GM12801 (cell line): ENCODE results near the gene MYLK2.

ENCODE experiments used
- CTCF ChIP-seq: IDR thresholded peaks from one replicate; pipeline ENCODE4 v1.5.1; 2011; ENCODE audit warnings: control low read depth; ENCODE audit not compliant: insufficient read length; ENCODE audit errors: extremely low read depth

MYLK2 gene

DNA sequence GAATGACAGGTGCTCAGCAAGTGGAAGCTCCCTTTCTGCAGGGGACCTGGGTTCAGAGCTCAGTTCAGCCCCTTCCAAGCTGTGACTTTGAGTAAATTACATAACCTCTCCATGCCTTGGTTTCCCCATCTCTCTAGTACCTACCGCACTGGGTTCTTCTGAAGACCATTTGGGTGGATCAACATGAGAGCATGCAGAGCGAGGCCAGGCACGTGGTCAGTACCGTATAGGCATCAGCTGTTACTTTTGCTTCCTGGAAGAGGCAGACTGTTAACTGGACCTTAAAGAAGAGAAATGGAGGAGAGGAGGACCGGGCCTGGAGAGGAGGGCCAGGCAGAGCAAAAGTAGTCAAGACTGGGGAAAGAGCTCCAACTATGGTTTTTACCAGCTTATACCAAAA lies 1.7 kb upstream of the MYLK2 start:
- no peak for TF ChIP-seq CTCF

DNA sequence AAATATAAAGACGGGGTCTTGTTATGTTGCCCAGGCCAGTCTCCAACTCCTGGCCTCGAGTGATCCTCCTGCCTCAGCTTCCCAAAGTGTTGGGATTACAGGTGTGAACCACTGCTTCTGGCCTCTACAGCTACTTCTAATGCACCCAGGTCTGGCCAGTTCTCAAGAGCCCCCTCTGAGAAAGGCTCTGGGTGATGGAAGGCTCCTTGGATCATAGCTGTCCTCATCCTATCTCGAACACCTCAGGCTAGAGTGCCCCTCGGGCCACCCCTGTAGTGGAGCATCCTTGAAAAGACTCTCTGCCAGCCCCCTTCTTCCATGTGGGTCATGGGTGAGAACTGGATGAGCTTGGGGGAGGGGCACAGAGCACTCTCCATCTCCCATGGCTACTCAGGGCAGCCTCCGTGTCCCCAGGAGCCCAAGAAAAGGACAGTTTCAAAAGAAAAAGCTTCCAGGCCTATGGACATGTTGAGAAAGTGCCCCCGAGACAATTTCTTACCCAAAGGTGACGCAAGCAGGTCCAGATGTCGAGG lies 714 bp upstream of the MYLK2 start:
- no peak for TF ChIP-seq CTCF

- TF ChIP-seq CTCF = no peak
Observed at GRCh38 chr20:31820228-31820627, 1.1 kb downstream of the MYLK2 start.

DNA sequence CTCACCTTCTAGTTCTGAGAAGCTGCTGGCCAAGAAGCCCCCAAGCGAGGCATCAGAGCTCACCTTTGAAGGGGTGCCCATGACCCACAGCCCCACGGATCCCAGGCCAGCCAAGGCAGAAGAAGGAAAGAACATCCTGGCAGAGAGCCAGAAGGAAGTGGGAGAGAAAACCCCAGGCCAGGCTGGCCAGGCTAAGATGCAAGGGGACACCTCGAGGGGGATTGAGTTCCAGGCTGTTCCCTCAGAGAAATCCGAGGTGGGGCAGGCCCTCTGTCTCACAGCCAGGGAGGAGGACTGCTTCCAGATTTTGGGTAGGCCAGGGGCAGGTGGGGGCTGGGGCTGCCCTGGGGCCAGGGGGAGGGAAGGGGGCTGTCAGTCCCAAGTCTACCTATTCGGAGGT lies 2.3 kb downstream of the MYLK2 start:
- no peak for TF ChIP-seq CTCF

GRCh38 chr20:31822421-31823330 lies 3.5 kb downstream of the MYLK2 start:
- TF ChIP-seq CTCF = no peak

GRCh38 chr20:31823360-31824124 lies 4.4 kb downstream of the MYLK2 start:
- TF ChIP-seq CTCF = no peak

DNA sequence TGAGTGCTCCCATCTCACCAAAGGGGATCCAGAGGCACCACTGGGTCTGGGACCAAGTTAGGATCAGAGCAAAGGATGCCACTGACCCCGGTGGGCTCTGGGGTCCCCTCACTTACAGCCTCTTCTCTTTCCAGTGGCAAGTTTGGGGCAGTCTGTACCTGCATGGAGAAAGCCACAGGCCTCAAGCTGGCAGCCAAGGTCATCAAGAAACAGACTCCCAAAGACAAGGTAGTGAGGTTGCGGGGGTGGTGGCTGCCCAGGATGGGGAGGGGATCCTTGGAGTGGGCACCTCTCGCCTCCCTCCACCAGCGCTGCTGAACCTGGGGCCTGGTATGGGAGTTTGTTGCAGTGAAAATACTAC lies 4.9 kb downstream of the MYLK2 start:
- TF ChIP-seq CTCF = no peak
